Caki2 (cell line): ENCODE results near the gene MAFB. TPM values are rescaled to one million over a fixed set of nuclear protein-coding genes. Genes with fewer than 3 reads are reported as not detected.
"Not testable (repeated sequence)": the region's sequence is repeated elsewhere in the genome, so short reads cannot be mapped to it uniquely, and the experiment has no call there.

ENCODE experiments used
- DNase-seq: peaks from one replicate; pipeline ENCODE4 v3.0.0-alpha.2; 2015; ENCODE audit warnings: low read depth
- in situ Hi-C: cut with HindIII; loops from 2 replicates; pipeline ENCODE4 v1.10.0; 2016; ENCODE audit warnings: low sequenced_read_pairs, low pct_unique_long_range_greater_than_20kb, mixed read lengths
- total RNA-seq: library from RNA; depleted of rRNA; stranded (reverse); fragments of >200 nt; shearing (Covaris generic); gene quantifications from 2 replicates; pipeline ENCODE4 v1.2.3, GENCODE V29; 2014; ENCODE audit warnings: low replicate concordance; rRNA removed

Gene MAFB
- total RNA-seq = 0.03 TPM in 1 of 2 replicates, not detected in the other

DNA sequence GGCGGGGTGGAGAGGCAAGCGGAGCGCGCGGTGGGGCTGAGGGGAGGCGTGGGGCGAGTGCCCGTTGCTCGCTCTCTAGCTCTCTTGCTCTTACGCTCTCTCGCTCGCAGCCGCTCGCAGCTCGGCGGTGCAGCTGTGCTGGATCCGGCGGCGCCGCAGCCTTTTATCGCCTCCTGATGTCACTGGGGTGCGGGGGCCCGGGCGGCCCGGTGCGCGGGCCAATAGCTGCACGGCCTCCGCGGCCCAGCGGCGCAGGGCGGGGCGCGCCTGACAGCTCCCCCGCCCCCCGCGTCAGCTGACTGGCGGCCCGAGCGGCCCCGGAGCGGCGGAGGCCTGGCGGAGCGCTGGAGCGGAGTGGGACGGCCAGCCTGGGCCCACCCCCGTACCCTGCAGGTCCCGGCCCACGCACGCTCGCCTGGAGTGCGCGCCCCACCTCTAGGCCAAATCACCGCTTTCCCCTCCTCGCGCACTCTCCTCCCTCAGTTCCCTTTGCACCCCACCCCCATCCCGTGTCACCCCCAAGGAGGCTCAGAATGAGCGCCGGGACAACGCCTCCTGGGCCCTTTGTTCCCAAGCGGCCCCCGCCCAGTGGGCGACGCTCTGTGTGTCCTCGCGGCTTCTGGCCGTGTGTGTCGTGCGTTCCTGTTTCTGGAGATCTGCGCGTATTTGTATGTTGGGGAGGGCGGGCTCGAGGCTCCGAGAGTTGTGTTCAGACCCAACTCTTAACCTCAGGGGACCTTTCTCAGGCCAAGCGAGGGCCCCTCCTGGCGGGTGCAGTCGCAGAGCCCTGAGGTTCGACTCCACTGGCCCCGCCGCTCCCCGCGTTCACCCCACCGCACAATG, at the start of gene MAFB:
TSS of gene MAFB (minus strand) at position 137 of the 843 bp plus-strand sequence. CDS start 386 bp downstream, outside the sequence.
- peak; percentile 88 for DNase-seq
- in situ Hi-C loops = no loop called here

- in situ Hi-C loops, DNase-seq: not testable (repeated sequence)
These were observed 47.4 kb upstream of the MAFB start for GRCh38 chr20:40736468-40736867.

DNA sequence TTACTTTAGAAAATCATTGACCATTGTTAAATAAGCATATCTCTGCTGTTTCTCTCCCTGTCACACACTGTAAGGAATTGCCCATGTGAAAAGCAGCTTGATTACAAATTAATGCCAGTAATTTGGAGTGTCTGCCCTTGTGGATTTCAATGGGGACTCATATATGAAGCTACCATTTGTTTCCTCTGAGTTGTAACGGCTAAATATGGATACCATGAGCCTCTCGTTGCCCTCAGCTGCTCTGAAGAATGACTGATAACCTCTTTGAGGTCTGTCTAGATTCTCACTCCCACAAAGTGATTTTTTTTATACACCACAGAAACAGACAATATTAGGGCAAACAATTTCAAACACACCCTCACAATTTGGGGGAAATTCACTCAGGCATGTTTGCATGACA, 40.0 kb upstream of the MAFB start:
- in situ Hi-C loops = no loop called here
- no peak for DNase-seq

DNA sequence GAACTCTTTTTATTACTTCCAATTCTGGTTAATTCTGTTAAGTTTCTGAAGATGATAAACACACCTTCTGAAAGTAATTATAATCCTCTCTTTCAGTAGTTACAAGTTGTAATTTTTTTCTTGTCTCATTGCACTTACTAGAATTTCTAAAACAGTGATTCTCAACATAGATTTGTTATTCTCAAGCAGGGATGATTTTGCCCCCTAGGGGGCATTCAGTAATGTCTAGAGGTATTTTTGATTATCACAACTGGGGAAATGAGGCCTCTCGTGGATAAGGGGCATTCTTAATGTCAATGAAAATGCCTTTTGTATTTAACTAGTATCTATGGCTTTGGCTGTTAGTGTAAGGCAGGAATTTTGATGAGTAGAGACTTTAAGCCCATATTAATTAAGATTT, 39.4 kb upstream of the MAFB start:
- in situ Hi-C loops = no loop called here
- DNase-seq = no peak

GRCh38 chr20:40727960-40728359, 38.9 kb upstream of the MAFB start:
- in situ Hi-C loops = no loop called here
- DNase-seq = no peak

- no peak for DNase-seq
- in situ Hi-C loops = no loop called here
These were observed 37.7 kb upstream of the MAFB start for GRCh38 chr20:40726776-40727175.

- in situ Hi-C loops = no loop called here
- DNase-seq = no peak
These were observed 35.5 kb upstream of the MAFB start for GRCh38 chr20:40724566-40724965.

GRCh38 chr20:40720826-40721225, 31.8 kb upstream of the MAFB start:
- in situ Hi-C loops = no loop called here
- DNase-seq = no peak

- in situ Hi-C loops = no loop called here
- no peak for DNase-seq
These were observed 31.1 kb upstream of the MAFB start for GRCh38 chr20:40720099-40720498.

DNA sequence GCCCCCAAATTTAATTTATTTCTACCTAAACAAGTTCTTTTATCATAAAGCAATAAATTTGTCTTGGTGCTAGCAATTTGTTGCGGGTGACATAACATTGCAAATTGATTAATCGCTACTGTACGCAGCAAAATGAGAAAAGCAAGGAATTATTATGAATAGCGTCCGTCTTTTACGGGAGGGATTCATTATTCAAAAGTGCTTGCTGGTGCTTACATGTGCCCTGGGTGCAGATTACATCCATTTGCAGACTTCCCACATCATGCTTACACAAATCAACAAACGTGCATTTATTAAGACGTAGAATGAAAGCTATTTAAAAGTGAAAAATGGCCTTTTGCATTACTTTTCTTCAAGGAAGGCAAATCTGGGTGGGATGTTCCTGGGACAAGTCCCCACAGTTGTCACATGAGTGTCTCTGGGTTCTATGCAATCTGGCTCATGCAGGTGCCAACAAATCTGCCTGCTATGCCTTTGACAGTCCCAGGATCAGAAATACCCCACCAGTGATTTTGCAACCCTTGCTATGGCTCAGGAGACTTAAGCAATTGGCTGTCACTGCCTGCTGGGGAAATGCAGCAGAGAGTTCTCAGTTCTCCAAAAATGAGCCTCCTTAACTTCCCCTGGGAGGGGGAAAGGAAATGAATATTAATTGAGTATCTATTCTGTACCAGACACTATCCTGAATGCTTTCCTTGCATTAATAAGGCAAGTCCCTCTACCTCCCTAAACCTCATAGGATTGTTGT, 30.1 kb upstream of the MAFB start:
- in situ Hi-C loops = no loop called here

DNA sequence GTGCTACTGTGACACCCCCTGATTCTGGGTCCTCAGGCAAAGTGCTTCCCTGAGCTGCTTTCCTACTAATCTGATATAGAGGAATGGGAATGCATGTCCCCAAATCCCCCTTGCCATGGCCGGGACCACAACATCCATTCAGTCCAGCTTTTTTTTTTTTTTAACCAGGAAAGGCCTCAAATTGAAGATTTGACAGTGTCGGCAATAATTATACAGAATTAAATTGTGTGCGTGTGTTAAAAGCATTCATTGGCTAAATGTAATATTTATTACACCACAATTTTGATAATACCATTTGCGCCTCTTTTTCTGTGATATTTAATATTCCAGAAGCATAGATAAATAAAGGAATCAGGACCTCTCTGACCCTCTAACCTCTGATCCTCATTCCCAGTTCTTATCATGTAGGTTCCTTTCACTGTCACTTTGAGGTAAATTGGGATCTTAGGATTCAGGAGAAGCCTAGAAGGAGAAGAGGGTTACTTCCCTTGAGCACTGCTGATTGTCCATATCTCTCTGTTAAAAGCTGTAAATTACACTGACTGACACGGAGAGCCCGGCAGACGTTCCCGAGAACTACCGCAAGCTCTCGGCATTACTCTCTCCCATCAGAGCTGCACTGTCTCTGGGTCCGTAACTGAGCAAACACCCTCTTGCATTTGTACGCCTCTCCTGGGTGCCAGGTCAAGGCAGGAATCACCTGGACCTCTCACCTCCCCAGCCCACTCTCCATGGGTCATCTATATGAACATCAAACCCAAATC, 29.4 kb upstream of the MAFB start:
- in situ Hi-C loops = no loop called here
- no peak for DNase-seq

More for the DNA sequence above, 30.1 kb upstream of the MAFB start:
- DNase-seq = no peak

GRCh38 chr20:40717343-40717865, 28.4 kb upstream of the MAFB start:
- DNase-seq = no peak
- in situ Hi-C loops = no loop called here

- no peak for DNase-seq
- in situ Hi-C loops = no loop called here
These were observed 26.5 kb upstream of the MAFB start for GRCh38 chr20:40715491-40715890.

DNA sequence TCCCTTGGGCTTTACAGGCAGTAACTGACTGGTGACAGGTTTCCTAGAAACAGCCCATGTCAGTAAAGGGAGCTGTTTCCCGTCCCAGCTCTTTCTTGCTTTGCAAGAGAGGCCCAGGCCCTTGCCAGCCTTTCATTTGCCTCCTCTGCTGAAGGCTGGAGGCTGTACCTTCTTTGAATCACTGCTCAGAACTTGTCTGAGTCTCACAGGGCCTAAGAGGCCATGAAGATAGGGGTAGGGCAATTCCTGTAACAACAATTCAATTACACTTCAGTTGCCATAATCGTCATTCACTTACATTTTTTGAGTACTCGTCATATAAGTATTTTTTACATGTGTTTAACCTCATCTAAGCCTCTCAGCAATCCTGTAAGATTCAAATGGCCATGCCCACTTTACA, 25.9 kb upstream of the MAFB start:
- no peak for DNase-seq
- in situ Hi-C loops = no loop called here

DNA sequence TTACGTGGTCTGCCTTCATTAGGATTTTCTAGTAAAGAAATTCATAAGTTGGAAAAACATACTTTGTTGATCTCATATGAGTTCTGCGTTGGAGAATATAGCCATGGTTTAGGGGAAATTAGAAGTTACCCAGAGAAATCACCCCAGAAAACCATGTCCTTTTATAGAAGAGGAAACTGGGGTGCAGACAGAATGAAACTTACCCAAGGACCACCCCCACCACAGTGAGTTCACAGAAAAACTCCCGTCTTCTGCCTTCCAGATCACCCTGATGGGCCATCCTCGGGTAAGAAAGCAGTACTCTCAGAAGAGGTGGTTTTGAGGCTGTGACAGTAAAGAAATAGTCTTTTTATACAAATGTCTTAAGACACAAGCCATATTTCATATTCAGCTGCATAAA, 25.1 kb upstream of the MAFB start:
- DNase-seq = no peak
- in situ Hi-C loops = no loop called here

- in situ Hi-C loops = no loop called here
- DNase-seq = no peak
These were observed 24.5 kb upstream of the MAFB start for GRCh38 chr20:40713508-40713907.

- in situ Hi-C loops = no loop called here
- no peak for DNase-seq
These were observed 22.0 kb upstream of the MAFB start for GRCh38 chr20:40711079-40711478.

- in situ Hi-C loops = no loop called here
- no peak for DNase-seq
These were observed 21.6 kb upstream of the MAFB start for GRCh38 chr20:40710603-40711002.
